ENCODE measurements around the gene EIF3D. TPM values are rescaled to one million over a fixed set of nuclear protein-coding genes. Genes with fewer than 3 reads are reported as not detected.

EIF3D gene
- total RNA-seq, result 718 and 779 TPM in 2 replicates

GRCh38 chr22:36528795-36529751 is at the start of gene EIF3D:
Gene EIF3D (minus strand): TSS chr22:36529166. CDS start chr22:36526121, 3,045 bp downstream.

GRCh38 chr22:36506637-36507517 is 22.1 kb downstream of the EIF3D start, which contains the start of gene FOXRED2:
Gene FOXRED2 (minus strand): TSS chr22:36507040. CDS start chr22:36506422, 618 bp downstream.

GRCh38 chr22:36481393-36482168 is 47.4 kb downstream of the EIF3D start, which contains the start of gene TXN2:
Gene TXN2 (minus strand): TSS chr22:36481640. CDS start chr22:36480837, 803 bp downstream.

Other genes starting within 250 kb of the EIF3D start
- 215 and 642 TPM in 2 replicates for gene MYH9, start 141.2 kb downstream of the EIF3D start, total RNA-seq
- gene TXN2, start 47.5 kb downstream of the EIF3D start, total RNA-seq, result 10.6 and 12.6 TPM in 2 replicates
- gene FOXRED2, start 22.1 kb downstream of the EIF3D start, total RNA-seq, result 2.2 and 3.4 TPM in 2 replicates
- not detected in 2 replicates for gene CACNG2, start 174.6 kb upstream of the EIF3D start, total RNA-seq
- gene IFT27, start 247.0 kb upstream of the EIF3D start, total RNA-seq, result 8.9 and 11.3 TPM in 2 replicates

Measured in tracheal epithelial cell (primary cell).